Activated B cell treated with CpG ODN at 0.5 μM for 24 hours (primary cell): ENCODE results near the gene ERC2. TPM values are rescaled to one million over a fixed set of nuclear protein-coding genes. Genes with fewer than 3 reads are reported as not detected.

ENCODE experiments used
- ATAC-seq: fragments of 200-7000 bp; cut with Tn5 transposase; one replicate; pipeline ENCODE4 v1.10.0; 2021; ENCODE audit warnings: low read depth, mild to moderate bottlenecking, moderate library complexity
- CTCF ChIA-PET: fragments of 350-600 bp; sonication (Branson Sonifier 250); formaldehyde crosslinking; loops from one replicate; lab custom pipeline; 2021; ENCODE audit warnings: antibody characterized with exemption; lab: Charles Lee
- POLR2A ChIA-PET: fragments of 350-600 bp; sonication (Branson Sonifier 250); formaldehyde crosslinking; loops from one replicate; lab custom pipeline; 2021; ENCODE audit warnings: antibody characterized with exemption; lab: Charles Lee
- DNase-seq: peaks from one replicate; pipeline ENCODE4 v3.0.0; 2022
- H3K27ac Mint-ChIP-seq: one replicate; pipeline ENCODE4 v1.8.0; 2020; ENCODE audit warnings: mixed read lengths
- H3K27me3 Mint-ChIP-seq: one replicate; pipeline ENCODE4 v1.8.0; 2021; ENCODE audit warnings: mixed read lengths
- H3K36me3 Mint-ChIP-seq: one replicate; pipeline ENCODE4 v1.8.0; 2021; ENCODE audit warnings: low read depth, mixed read lengths
- H3K4me1 Mint-ChIP-seq: one replicate; pipeline ENCODE4 v1.8.0; 2021; ENCODE audit warnings: mixed read lengths
- H3K4me3 Mint-ChIP-seq: one replicate; pipeline ENCODE4 v1.8.0; 2020; ENCODE audit warnings: mild to moderate bottlenecking, mixed read lengths
- H3K9me3 Mint-ChIP-seq: one replicate; pipeline ENCODE4 v1.8.0; 2020; ENCODE audit warnings: mixed read lengths
- CTCF ChIP-seq: fragments of 200-600 bp; IDR thresholded peaks from one replicate; pipeline ENCODE4 v1.8.0; 2022; ENCODE audit warnings: antibody characterized with exemption, mild to moderate bottlenecking
- intact Hi-C: fragments of 100-400 bp; cut with micrococcal nuclease; formaldehyde crosslinking; loops from one replicate; pipeline ENCODE4 v1.15.1; 2024
- total RNA-seq: library from RNA; stranded (reverse); gene quantifications from 2 replicates; pipeline ENCODE4 v1.2.3, GENCODE V29; 2022

The ERC2 gene
- total RNA-seq, 1 donor from 2014 or later: not detected

- ChIA-PET POLR2A (no interaction called here), CTCF (no interaction called here)
- intact Hi-C loops: no loop called here
- Mint-ChIP-seq H3K27me3 (peaks cover 1% of the 10 kb centered on the region), H3K36me3 (no peaks in the 10 kb centered on the region), H3K4me3 (no peak overlapping the region), H3K27ac (no peak overlapping the region), H3K9me3 (no peaks in the 10 kb centered on the region), H3K4me1 (no peaks in the 10 kb centered on the region)
- DNase-seq (no peak), ATAC-seq (no peak)
- no peak for TF ChIP-seq CTCF
Observed at GRCh38 chr3:56366641-56367162, 101.6 kb downstream of the ERC2 start.

GRCh38 chr3:56365905-56366640 is 102.2 kb downstream of the ERC2 start:
- Mint-ChIP-seq H3K9me3 (no peaks in the 10 kb centered on the region), H3K27me3 (peaks cover 5% of the 10 kb centered on the region), H3K4me3 (no peak overlapping the region), H3K27ac (no peak overlapping the region), H3K36me3 (no peaks in the 10 kb centered on the region), H3K4me1 (no peaks in the 10 kb centered on the region)
- intact Hi-C loops: no loop called here
- POLR2A ChIA-PET: no interaction called here
- no peak for DNase-seq
- no peak for ATAC-seq
- CTCF ChIA-PET: no interaction called here
- no peak for TF ChIP-seq CTCF

GRCh38 chr3:56364665-56365064 is 103.6 kb downstream of the ERC2 start:
- ChIA-PET CTCF (no interaction called here), POLR2A (no interaction called here)
- Mint-ChIP-seq H3K27ac (no peak overlapping the region), H3K9me3 (no peaks in the 10 kb centered on the region), H3K4me3 (no peak overlapping the region), H3K4me1 (no peaks in the 10 kb centered on the region), H3K27me3 (peaks cover 6% of the 10 kb centered on the region), H3K36me3 (no peaks in the 10 kb centered on the region)
- intact Hi-C loops: no loop called here
- no peak for TF ChIP-seq CTCF
- ATAC-seq: no peak
- no peak for DNase-seq

- intact Hi-C loops: no loop called here
- POLR2A ChIA-PET: no interaction called here
- H3K4me1 Mint-ChIP-seq: no peaks in the 10 kb centered on the region
- DNase-seq (no peak), ATAC-seq (no peak)
- H3K27ac Mint-ChIP-seq: no peak overlapping the region
- H3K36me3 Mint-ChIP-seq: no peaks in the 10 kb centered on the region
- CTCF ChIA-PET: no interaction called here
- no peak for TF ChIP-seq CTCF
- no peaks in the 10 kb centered on the region for H3K9me3 Mint-ChIP-seq
- H3K27me3 Mint-ChIP-seq: peaks cover 6% of the 10 kb centered on the region
- H3K4me3 Mint-ChIP-seq: no peak overlapping the region
Observed at GRCh38 chr3:56363720-56364119, 104.5 kb downstream of the ERC2 start.

- no peaks in the 10 kb centered on the region for H3K9me3 Mint-ChIP-seq
- no peak for TF ChIP-seq CTCF
- H3K4me3 Mint-ChIP-seq: no peak overlapping the region
- H3K27me3 Mint-ChIP-seq: peaks cover 6% of the 10 kb centered on the region
- CTCF ChIA-PET: no interaction called here
- H3K27ac Mint-ChIP-seq: no peak overlapping the region
- POLR2A ChIA-PET: no interaction called here
- DNase-seq (no peak), ATAC-seq (no peak)
- no peaks in the 10 kb centered on the region for H3K4me1 Mint-ChIP-seq
- H3K36me3 Mint-ChIP-seq: no peaks in the 10 kb centered on the region
- intact Hi-C loops: no loop called here
Observed at GRCh38 chr3:56361731-56362130, 106.5 kb downstream of the ERC2 start.
